Measurements from ENCODE around the gene ZC3H7B.

The ZC3H7B gene

GRCh38 chr22:41353862-41354575 lies 52.7 kb downstream of the ZC3H7B start:
- DNase-seq = no peak

GRCh38 chr22:41354979-41355378 lies 53.7 kb downstream of the ZC3H7B start:
- no peak for DNase-seq

GRCh38 chr22:41355895-41356294 lies 54.6 kb downstream of the ZC3H7B start:
- no peak for DNase-seq

- no peak for DNase-seq
Observed at GRCh38 chr22:41356430-41357028, 55.2 kb downstream of the ZC3H7B start.

GRCh38 chr22:41357191-41357590 lies 55.9 kb downstream of the ZC3H7B start:
- no peak for DNase-seq

GRCh38 chr22:41358927-41359326 lies 57.6 kb downstream of the ZC3H7B start:
- DNase-seq = no peak

- no peak for DNase-seq
Observed at GRCh38 chr22:41359376-41359775, 58.1 kb downstream of the ZC3H7B start.

- DNase-seq = no peak
Observed at GRCh38 chr22:41360126-41360525, 58.8 kb downstream of the ZC3H7B start.

GRCh38 chr22:41361716-41362310 lies 60.5 kb downstream of the ZC3H7B start:
- DNase-seq = no peak

- no peak for DNase-seq
Observed at GRCh38 chr22:41362615-41363014, 61.3 kb downstream of the ZC3H7B start.

GRCh38 chr22:41364233-41364632 lies 62.9 kb downstream of the ZC3H7B start:
- no peak for DNase-seq

GRCh38 chr22:41364955-41365354 lies 63.6 kb downstream of the ZC3H7B start:
- DNase-seq = no peak

- no peak for DNase-seq
Observed at GRCh38 chr22:41365425-41365824, 64.1 kb downstream of the ZC3H7B start.

GRCh38 chr22:41366323-41367029 lies 65.2 kb downstream of the ZC3H7B start:
- DNase-seq = no peak

- peak; percentile 85 for DNase-seq
Observed at GRCh38 chr22:41367039-41367679, 65.8 kb downstream of the ZC3H7B start.

GRCh38 chr22:41367680-41368542 lies 66.6 kb downstream of the ZC3H7B start:
- no peak for DNase-seq

GRCh38 chr22:41368543-41369423 lies 67.5 kb downstream of the ZC3H7B start:
- no peak for DNase-seq

GRCh38 chr22:41369424-41369745 lies 68.1 kb downstream of the ZC3H7B start:
- DNase-seq = no peak

- DNase-seq = no peak
Observed at GRCh38 chr22:41369837-41370236, 68.5 kb downstream of the ZC3H7B start.

- no peak for DNase-seq
Observed at GRCh38 chr22:41377846-41378245, 76.5 kb downstream of the ZC3H7B start.

GRCh38 chr22:41380993-41381328 lies 79.6 kb downstream of the ZC3H7B start:
- peak; percentile 89 for DNase-seq

Measured in right kidney (tissue), 1 donor.